Measurements from ENCODE around the gene PLXNA4. TPM values are rescaled to one million over a fixed set of nuclear protein-coding genes. Genes with fewer than 3 reads are reported as not detected.
"Not testable (repeated sequence)": the region's sequence is repeated elsewhere in the genome, so short reads cannot be mapped to it uniquely, and the experiment has no call there.

PLXNA4 gene
- total RNA-seq, 1 donor from 2014 or later: 16.2 TPM

GRCh38 chr7:132176719-132177118, 399.6 kb downstream of the PLXNA4 start:
- H3K36me3 Mint-ChIP-seq (ENCODE audit: unreplicated experiment): no peaks in the 10 kb centered on the region
- H3K27ac Mint-ChIP-seq (ENCODE audit: unreplicated experiment): no peak overlapping the region
- peaks cover 3% of the 10 kb centered on the region for H3K9me3 Mint-ChIP-seq (ENCODE audit: unreplicated experiment)
- H3K4me3 Mint-ChIP-seq (ENCODE audit: unreplicated experiment): no peak overlapping the region
- DNase-seq: no peak
- peaks cover 2% of the 10 kb centered on the region for H3K27me3 Mint-ChIP-seq (ENCODE audit: unreplicated experiment)
- TF ChIP-seq CTCF (IDR thresholded peaks at IDR 0.05; ENCODE audit: partially characterized antibody, unreplicated experiment): no peak
- H3K4me1 Mint-ChIP-seq (ENCODE audit: low read depth, unreplicated experiment): peaks cover 2% of the 10 kb centered on the region

- no peaks in the 10 kb centered on the region for H3K36me3 Mint-ChIP-seq (ENCODE audit: unreplicated experiment)
- H3K4me3 Mint-ChIP-seq (ENCODE audit: unreplicated experiment): no peak overlapping the region
- no peak overlapping the region for H3K27ac Mint-ChIP-seq (ENCODE audit: unreplicated experiment)
- no peak for TF ChIP-seq CTCF (IDR thresholded peaks at IDR 0.05; ENCODE audit: partially characterized antibody, unreplicated experiment)
- peaks cover 3% of the 10 kb centered on the region for H3K9me3 Mint-ChIP-seq (ENCODE audit: unreplicated experiment)
- no peak for DNase-seq
- peaks cover 2% of the 10 kb centered on the region for H3K27me3 Mint-ChIP-seq (ENCODE audit: unreplicated experiment)
- peaks cover 4% of the 10 kb centered on the region for H3K4me1 Mint-ChIP-seq (ENCODE audit: low read depth, unreplicated experiment)
Observed at GRCh38 chr7:132171130-132171576, 405.1 kb downstream of the PLXNA4 start.

- Mint-ChIP-seq H3K9me3 (ENCODE audit: unreplicated experiment) (peaks cover 4% of the 10 kb centered on the region), H3K36me3 (ENCODE audit: unreplicated experiment) (no peaks in the 10 kb centered on the region), H3K27me3 (ENCODE audit: unreplicated experiment) (no peaks in the 10 kb centered on the region), H3K4me1 (ENCODE audit: low read depth, unreplicated experiment) (peaks cover 10% of the 10 kb centered on the region), H3K4me3 (ENCODE audit: unreplicated experiment) (no peak overlapping the region), H3K27ac (ENCODE audit: unreplicated experiment) (no peak overlapping the region)
- no peak for DNase-seq
- TF ChIP-seq CTCF (IDR thresholded peaks at IDR 0.05; ENCODE audit: partially characterized antibody, unreplicated experiment): no peak
Observed at GRCh38 chr7:132169730-132170129, 406.5 kb downstream of the PLXNA4 start.

- Mint-ChIP-seq H3K36me3 (ENCODE audit: unreplicated experiment) (no peaks in the 10 kb centered on the region), H3K4me3 (ENCODE audit: unreplicated experiment) (no peak overlapping the region), H3K27me3 (ENCODE audit: unreplicated experiment) (no peaks in the 10 kb centered on the region), H3K27ac (ENCODE audit: unreplicated experiment) (no peak overlapping the region), H3K9me3 (ENCODE audit: unreplicated experiment) (peaks cover 7% of the 10 kb centered on the region), H3K4me1 (ENCODE audit: low read depth, unreplicated experiment) (peaks cover 12% of the 10 kb centered on the region)
- TF ChIP-seq CTCF (IDR thresholded peaks at IDR 0.05; ENCODE audit: partially characterized antibody, unreplicated experiment): no peak
- no peak for DNase-seq
Observed at GRCh38 chr7:132168239-132168638, 408.0 kb downstream of the PLXNA4 start.

- Mint-ChIP-seq H3K4me1 (ENCODE audit: low read depth, unreplicated experiment) (peaks cover 25% of the 10 kb centered on the region), H3K9me3 (ENCODE audit: unreplicated experiment) (peaks cover 12% of the 10 kb centered on the region)
- not testable (repeated sequence) for H3K36me3 Mint-ChIP-seq (ENCODE audit: unreplicated experiment); H3K27ac Mint-ChIP-seq (ENCODE audit: unreplicated experiment); H3K4me3 Mint-ChIP-seq (ENCODE audit: unreplicated experiment); H3K27me3 Mint-ChIP-seq (ENCODE audit: unreplicated experiment); DNase-seq
Observed at GRCh38 chr7:132165695-132166094, 410.6 kb downstream of the PLXNA4 start.
